ENCODE results near the gene PDCD5.
A peak's percentile ranks its signal among the peaks of the same experiment; 100 is the strongest.
"Not testable (repeated sequence)": the region's sequence is repeated elsewhere in the genome, so short reads cannot be mapped to it uniquely, and the experiment has no call there.

The PDCD5 gene

GRCh38 chr19:32576790-32577189 lies 4.2 kb upstream of the PDCD5 start:
- in situ Hi-C loops (cut with HindIII; ENCODE audit: low sequenced_read_pairs): no loop called here

DNA sequence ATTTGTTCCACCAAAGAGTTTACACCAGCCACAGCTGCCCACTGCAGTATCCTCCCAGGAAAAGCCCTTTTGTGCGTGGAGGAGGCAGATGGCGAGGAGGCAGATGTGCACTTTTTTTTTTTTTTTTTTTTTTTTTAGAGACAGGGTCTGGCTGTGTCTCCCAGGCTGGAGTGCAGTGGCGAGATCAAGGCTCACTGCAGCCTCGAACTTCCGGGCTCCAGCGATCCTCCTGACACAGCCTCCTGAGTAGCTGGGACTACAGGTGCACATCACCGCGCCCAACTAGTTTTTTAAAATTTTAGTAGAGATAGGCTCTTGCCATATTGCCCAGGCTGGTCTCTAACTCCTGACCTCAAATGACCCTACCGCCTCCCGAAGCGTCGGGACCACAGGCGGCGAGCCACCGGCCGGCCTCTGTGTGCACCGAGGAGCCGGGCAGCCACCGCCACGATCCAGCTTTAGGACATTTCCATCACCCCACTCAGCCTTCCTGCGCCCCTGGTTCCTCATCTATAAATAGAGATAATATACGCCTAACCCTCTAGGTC lies 563 bp upstream of the PDCD5 start:
- DNase-seq (ENCODE audit: low read depth, low spot score): no peak
- TF ChIP-seq CTCF (IDR thresholded peaks at IDR 0.05; ENCODE audit: low read depth, low read length): no peak
- H3K4me3 ChIP-seq (ENCODE audit: low read depth, low read length): peak overlapping the region; percentile 55
- in situ Hi-C loops (cut with HindIII; ENCODE audit: low sequenced_read_pairs): no loop called here

More at GRCh38 chr19:32576790-32577189, 4.2 kb upstream of the PDCD5 start:
- no peak for TF ChIP-seq CTCF (IDR thresholded peaks at IDR 0.05; ENCODE audit: low read depth, low read length)
- no peak overlapping the region for H3K4me3 ChIP-seq (ENCODE audit: low read depth, low read length)
- no peak for DNase-seq (ENCODE audit: low read depth, low spot score)

- TF ChIP-seq CTCF (IDR thresholded peaks at IDR 0.05; ENCODE audit: low read depth, low read length): no peak
- in situ Hi-C loops (cut with HindIII; ENCODE audit: low sequenced_read_pairs): no loop called here
- peak; percentile 27 for DNase-seq (ENCODE audit: low read depth, low spot score)
- peak overlapping the region; percentile 80 for H3K4me3 ChIP-seq (ENCODE audit: low read depth, low read length)
These were observed 752 bp downstream of the PDCD5 start for GRCh38 chr19:32581705-32582179.

DNA sequence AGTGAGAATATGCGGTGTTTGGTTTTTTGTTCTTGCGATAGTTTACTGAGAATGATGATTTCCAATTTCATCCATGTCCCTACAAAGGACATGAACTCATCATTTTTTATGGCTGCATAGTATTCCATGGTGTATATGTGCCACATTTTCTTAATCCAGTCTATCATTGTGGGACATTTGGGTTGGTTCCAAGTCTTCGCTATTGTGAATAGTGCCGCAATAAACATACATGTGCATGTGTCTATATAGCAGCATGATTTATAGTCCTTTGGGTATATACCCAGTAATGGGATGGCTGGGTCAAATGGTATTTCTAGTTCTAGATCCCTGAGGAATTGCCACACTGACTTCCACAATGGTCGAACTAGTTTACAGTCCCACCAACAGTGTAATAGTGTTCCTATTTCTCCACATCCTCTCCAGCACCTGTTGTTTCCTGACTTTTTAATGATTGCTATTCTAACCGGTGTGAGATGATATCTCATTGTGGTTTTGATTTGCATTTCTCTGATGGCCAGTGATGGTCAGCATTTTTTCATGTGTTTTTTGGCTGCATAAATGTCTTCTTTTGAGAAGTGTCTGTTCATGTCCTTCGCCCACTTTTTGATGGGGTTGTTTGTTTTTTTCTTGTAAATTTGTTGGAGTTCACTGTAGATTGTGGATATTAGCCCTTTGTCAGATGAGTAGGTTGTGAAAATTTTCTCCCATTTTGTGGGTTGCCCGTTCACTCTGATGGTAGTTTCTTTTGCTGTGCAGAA lies 6.9 kb downstream of the PDCD5 start:
- H3K4me3 ChIP-seq (ENCODE audit: low read depth, low read length); in situ Hi-C loops (cut with HindIII; ENCODE audit: low sequenced_read_pairs); DNase-seq (ENCODE audit: low read depth, low spot score): not testable (repeated sequence)

- in situ Hi-C loops (cut with HindIII; ENCODE audit: low sequenced_read_pairs): no loop called here
These were observed 13.0 kb downstream of the PDCD5 start for GRCh38 chr19:32594021-32594420.

GRCh38 chr19:32595491-32595890 lies 14.5 kb downstream of the PDCD5 start:
- H3K4me3 ChIP-seq (ENCODE audit: low read depth, low read length): no peak overlapping the region
- DNase-seq (ENCODE audit: low read depth, low spot score): no peak
- no peak for TF ChIP-seq CTCF (IDR thresholded peaks at IDR 0.05; ENCODE audit: low read depth, low read length)
- in situ Hi-C loops (cut with HindIII; ENCODE audit: low sequenced_read_pairs): no loop called here

More at GRCh38 chr19:32594021-32594420, 13.0 kb downstream of the PDCD5 start:
- H3K4me3 ChIP-seq (ENCODE audit: low read depth, low read length): no peak overlapping the region
- DNase-seq (ENCODE audit: low read depth, low spot score): no peak
- no peak for TF ChIP-seq CTCF (IDR thresholded peaks at IDR 0.05; ENCODE audit: low read depth, low read length)

DNA sequence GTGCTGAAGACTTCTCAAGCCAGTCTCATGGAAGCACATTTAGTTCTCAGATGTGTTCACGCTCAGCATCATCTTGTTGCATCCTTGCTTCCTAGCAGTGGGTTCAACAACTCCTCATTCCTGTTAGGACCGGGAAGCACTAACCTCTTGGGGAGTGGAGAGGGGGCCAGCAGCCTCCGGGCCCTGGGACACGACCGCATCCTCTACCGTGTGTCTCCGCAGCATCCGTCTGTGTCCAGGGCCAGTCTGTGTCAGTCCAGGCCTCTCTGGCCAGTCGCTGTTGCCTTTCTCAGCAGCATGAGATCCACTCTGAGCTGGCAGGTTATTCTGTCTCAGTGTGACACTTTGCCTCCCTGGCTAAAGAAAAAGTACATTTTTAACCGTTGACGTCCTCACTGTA lies 17.0 kb downstream of the PDCD5 start:
- no peak overlapping the region for H3K4me3 ChIP-seq (ENCODE audit: low read depth, low read length)
- DNase-seq (ENCODE audit: low read depth, low spot score): no peak
- in situ Hi-C loops (cut with HindIII; ENCODE audit: low sequenced_read_pairs): no loop called here
- TF ChIP-seq CTCF (IDR thresholded peaks at IDR 0.05; ENCODE audit: low read depth, low read length): no peak
